HG02678 (cell line): ENCODE data around the gene FAAH.
"Not testable (repeated sequence)": the region's sequence is repeated elsewhere in the genome, so short reads cannot be mapped to it uniquely, and the experiment has no call there.

Experiments used
- ATAC-seq: cut with Tn5 transposase; IDR thresholded peaks from one replicate; pipeline ENCODE4 v1.9.1; 2021; ENCODE audit warnings: mild to moderate bottlenecking, moderate library complexity; ENCODE audit not compliant: unreplicated experiment

The FAAH gene

GRCh38 chr1:46394108-46394871 lies at the start of gene FAAH:
FAAH (plus strand) TSS chr1:46394317; CDS start chr1:46394349, 32 bp downstream.
- ATAC-seq: no peak

GRCh38 chr1:46344481-46344880 lies 49.6 kb upstream of the FAAH start:
- no peak for ATAC-seq

GRCh38 chr1:46345281-46345680 lies 48.8 kb upstream of the FAAH start:
- ATAC-seq: no peak

GRCh38 chr1:46352363-46352762 lies 41.8 kb upstream of the FAAH start:
- no peak for ATAC-seq

- not testable (repeated sequence) for ATAC-seq
Measured at GRCh38 chr1:46355920-46356319, 38.2 kb upstream of the FAAH start.

- ATAC-seq: no peak
Measured at GRCh38 chr1:46362158-46362557, 32.0 kb upstream of the FAAH start.

GRCh38 chr1:46363121-46363520 lies 31.0 kb upstream of the FAAH start:
- ATAC-seq: no peak

- no peak for ATAC-seq
Measured at GRCh38 chr1:46364612-46365011, 29.5 kb upstream of the FAAH start.

- ATAC-seq: not testable (repeated sequence)
Measured at GRCh38 chr1:46365796-46366195, 28.3 kb upstream of the FAAH start.

GRCh38 chr1:46367072-46367471 lies 27.0 kb upstream of the FAAH start:
- ATAC-seq: no peak

- not testable (repeated sequence) for ATAC-seq
Measured at GRCh38 chr1:46367701-46368100, 26.4 kb upstream of the FAAH start.

- ATAC-seq: no peak
Measured at GRCh38 chr1:46368791-46369190, 25.3 kb upstream of the FAAH start.

- no peak for ATAC-seq
Measured at GRCh38 chr1:46369542-46370213, 24.4 kb upstream of the FAAH start.

GRCh38 chr1:46370214-46370633 lies 23.9 kb upstream of the FAAH start:
- no peak for ATAC-seq

GRCh38 chr1:46372431-46372830 lies 21.7 kb upstream of the FAAH start:
- no peak for ATAC-seq

GRCh38 chr1:46379996-46380395 lies 14.1 kb upstream of the FAAH start:
- ATAC-seq: no peak

GRCh38 chr1:46380508-46380907 lies 13.6 kb upstream of the FAAH start:
- no peak for ATAC-seq

GRCh38 chr1:46393510-46393909 lies 607 bp upstream of the FAAH start:
- ATAC-seq: no peak

- no peak for ATAC-seq
Measured at GRCh38 chr1:46394872-46395465, 852 bp downstream of the FAAH start.

GRCh38 chr1:46396441-46397398 lies 2.6 kb downstream of the FAAH start:
- no peak for ATAC-seq

- no peak for ATAC-seq
Measured at GRCh38 chr1:46399307-46399706, 5.2 kb downstream of the FAAH start.
